NK-92 (cell line): ENCODE data around the gene LCN12.

ENCODE experiments used
- DNase-seq: peaks from one replicate; lab custom pipeline; 2025; ENCODE audit not compliant: unreplicated experiment; lab: John Stamatoyannopoulos, UW

LCN12 gene

DNA sequence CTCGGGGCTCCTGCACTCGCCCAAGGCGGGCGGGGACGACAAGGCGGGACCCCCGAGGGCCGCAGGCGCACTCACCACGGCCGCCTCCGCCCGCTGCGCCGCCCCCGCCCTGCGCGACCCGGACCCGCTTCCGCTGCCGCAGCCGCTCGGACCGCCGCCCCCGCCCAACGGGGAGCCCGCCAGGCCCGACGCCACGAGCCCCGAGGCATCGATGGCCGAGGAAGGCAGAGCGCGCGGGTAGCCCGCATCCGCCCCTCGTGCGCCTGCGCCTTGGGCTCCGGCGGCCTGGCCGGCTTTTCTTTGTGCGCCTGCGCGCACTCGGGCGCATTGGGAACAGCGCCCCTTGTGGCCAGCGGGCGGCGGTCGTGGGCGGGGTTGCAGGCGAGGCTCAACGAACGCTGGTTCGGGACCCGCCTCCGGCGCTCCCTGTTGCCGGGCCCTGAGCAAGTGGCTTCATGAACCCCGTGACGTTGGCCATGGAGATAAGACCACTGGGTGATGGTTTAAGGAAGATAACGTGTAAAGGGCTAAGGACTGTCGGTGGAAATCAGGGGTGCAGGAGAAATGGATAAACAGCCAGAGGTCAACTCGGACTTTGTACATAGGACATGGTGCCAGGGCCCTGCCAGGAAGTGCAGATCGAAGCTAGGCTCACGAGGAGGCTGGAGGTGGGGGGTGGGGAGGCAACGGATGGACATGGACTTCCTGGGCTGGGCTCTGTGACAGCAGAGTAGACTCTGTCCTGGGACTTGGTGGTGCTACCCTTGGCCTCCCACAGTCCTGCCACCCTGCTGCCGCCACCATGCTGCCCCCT, 7.3 kb upstream of the LCN12 start, which contains the start of the genes C8G and FBXW5:
Gene C8G, plus strand, starts transcription at position 725 of the 814 bp plus-strand sequence. Its CDS starts 78 bp downstream, at position 803.
Gene FBXW5, minus strand, starts transcription at position 220 of the 814 bp plus-strand sequence. CDS start 655 bp downstream, outside the sequence.
- DNase-seq, result peak; percentile 62

GRCh38 chr9:136945333-136946227, 6.5 kb upstream of the LCN12 start:
- DNase-seq, result no peak

GRCh38 chr9:136946228-136947027, 5.6 kb upstream of the LCN12 start:
- DNase-seq, result no peak

DNA sequence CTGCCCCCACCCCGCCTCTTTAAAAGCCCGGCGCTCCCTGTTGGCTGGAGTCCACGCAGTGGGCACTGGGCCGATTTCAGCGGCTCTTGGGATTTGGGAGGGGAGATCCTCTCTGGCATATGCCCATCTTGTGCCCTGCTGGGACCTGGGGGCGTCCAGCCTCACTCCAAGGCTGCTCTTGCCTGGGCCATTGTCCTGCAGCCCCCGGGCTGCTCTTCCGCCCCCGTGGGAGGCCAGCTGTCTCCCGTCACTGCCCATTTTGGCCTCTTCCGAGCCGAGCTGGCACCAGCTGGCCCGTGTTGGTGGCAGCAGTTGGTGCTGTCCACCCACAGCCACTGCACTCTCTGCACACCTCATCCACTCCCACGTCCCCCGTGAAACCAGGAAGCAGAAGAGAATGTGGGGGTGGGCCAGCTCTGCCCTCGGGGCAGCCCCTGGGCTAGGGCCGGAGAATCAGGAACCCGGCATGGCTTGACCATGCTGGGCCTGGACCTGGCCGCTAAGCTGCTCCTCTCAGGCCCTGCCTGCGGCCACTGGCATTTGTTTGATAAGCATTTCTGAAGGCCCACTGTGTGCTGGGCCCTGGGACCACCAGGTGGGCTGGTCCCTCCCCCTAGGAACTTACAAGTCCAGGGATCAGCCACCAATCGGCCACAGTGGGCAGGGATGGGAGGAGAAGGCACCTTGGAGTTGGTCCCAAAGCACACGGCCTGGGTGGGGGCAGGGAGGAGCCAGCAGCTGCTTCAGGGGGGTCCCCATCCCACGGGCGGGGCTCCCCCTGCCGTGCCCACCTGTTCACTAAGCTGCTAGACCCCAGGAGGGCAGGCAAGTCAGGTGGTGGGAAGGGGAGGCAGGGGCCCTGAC, 4.8 kb upstream of the LCN12 start:
- no peak for DNase-seq

- DNase-seq, result no peak
These were observed 4.0 kb upstream of the LCN12 start for GRCh38 chr9:136947955-136948510.

GRCh38 chr9:136949239-136949816, 2.7 kb upstream of the LCN12 start:
- no peak for DNase-seq

DNA sequence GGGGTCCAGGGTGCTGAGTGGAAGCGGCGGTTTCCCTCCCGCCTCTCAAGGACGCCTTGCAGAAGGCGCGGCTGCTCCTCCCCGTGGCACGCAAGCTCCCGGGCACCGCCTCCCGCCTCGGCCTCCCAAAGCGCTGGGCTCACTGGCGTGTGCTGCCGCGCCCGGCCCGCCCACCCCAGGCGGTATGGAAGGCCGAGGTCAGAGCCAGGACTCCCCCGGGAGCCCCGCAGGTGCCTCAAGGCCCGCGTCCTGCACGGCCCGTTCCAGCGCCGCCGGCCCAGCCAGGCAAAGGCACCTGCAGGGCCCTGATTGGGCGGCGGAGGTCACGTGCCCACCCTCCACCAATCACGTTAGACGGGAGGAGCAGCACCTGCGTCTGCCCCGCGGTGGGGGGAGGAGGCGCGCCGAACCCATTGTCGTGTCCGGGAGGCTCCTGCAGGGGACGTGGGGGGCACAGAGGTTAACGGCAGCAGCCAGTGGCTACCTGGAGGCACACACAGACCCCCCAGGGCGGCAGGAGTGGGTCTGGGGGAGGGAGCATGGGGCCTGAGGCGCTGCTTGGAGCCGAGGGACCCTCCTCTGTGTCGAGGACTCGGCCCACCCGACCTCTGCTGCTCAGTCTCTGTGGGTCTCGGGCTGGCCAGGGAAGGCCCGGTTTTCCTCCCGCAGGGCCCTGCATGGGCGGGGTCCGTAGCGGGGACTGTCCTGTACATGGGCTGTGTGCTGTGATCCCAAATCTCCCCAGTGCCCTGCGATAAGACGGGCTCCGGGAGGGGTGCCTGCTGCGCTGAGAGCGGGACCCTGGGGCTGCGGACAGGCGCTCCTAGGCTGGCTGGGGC, 2.0 kb upstream of the LCN12 start:
- DNase-seq, result peak; percentile 87

DNA sequence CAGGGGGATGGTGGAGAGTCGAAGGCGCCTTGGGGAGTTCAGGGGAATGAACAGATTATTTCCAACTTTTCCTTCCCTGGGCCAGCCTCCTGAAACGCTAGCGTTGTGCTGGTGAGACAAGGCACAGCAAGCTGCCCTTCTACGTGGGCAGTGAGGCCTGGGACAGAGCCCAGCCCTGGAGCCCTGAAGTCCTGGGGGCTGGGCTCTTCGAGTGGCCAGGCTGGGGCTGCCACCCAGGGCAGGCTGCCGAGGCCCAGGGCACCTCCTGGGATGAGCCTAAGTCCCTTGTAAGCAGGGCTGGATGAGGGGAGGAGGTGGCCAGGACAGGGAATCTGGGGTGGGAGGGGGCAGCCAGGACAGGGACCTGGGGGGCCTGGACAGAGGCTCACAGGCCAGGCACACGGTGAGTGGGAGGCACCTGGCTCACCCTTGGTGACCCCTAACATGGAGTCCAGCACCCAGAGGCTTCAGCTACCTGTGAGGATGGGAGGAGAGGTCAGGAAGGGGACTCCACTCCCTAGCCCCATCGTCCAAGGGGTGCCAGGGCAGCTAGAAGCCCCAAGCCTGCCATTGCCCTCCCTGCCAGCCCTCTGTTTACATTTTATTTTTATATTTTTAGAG, 1.3 kb upstream of the LCN12 start:
- DNase-seq, result no peak

- DNase-seq, result no peak
These were observed 313 bp downstream of the LCN12 start for GRCh38 chr9:136952321-136952850.

DNA sequence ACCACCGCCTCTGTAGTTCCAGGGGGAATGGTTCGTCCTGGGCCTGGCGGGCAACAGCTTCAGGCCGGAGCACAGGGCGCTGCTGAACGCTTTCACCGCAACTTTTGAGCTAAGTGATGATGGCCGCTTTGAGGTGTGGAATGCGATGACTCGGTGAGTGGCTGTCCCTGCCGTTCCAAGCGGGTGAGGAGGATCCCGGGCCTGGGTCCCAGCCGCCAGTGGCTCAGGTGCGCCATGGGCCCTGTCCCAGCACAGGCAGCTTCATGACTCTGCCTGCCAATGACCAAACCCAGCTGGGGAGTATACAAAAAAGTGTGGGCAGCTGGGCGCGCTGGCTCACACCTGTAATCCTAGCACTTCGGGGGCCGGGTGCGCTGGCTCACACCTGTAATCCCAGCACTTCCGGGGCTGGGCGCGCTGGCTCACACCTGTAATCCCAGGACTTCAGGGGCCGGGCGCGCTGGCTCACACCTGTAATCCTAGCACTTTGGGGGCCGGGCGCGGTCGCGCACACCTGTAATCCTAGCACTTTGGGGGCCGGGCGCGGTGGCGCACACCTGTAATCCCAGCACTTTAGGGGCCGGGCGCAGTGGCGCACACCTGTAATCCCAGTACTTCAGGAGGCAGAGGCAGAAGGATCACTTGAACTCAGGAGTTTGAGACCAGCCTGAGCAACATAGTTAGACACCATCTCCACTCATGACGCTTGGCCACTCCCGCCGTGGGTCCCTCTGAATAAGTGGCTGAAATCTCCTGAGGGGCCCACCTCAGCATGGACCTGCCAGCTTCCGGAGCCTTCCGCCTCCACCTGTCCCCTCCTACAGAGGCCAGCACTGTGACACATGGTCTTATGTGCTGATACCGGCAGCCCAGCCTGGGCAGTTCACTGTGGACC, 1.1 kb downstream of the LCN12 start:
- DNase-seq, result no peak

- no peak for DNase-seq
These were observed 1.7 kb downstream of the LCN12 start for GRCh38 chr9:136953771-136954269.

- DNase-seq, result no peak
These were observed 2.4 kb downstream of the LCN12 start for GRCh38 chr9:136954270-136955083.

DNA sequence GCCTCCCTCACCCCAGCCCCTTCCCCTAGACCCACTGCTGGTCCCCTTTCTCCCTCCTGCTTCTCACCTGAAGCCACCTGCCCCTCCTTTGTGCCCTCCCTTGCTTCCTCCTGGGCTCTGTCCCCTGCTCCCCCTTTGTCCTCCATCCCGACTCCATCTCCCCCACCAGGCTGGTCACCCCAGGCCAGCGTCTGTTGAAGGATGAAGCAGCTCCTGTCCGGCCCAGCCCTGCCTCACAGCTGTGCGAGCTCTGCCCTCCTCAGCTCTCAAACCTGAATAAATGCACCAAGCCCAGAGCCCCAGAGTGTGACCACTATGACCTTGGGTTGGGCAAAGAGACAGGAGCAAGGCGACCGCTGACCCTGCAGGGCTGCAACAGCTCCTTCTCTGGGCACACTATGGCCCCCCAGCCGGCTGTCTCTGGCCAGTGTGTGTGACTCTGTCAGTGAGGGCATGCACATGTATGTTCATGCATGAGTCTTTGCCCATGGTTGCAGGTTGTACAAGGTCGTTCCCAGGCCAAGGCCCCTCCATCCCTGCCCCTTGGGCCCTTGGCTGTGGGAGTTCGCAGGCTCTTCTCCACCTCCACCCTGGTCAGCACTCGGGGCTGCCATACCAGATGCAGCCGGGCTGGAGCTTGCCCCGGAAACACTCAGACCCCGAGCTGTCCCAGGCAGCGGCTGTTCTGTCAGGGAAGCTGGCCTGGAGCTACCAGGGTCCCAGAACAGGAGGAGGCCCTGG, 3.3 kb downstream of the LCN12 start:
- DNase-seq, result no peak

GRCh38 chr9:136955943-136956335, 3.9 kb downstream of the LCN12 start:
- DNase-seq, result no peak

- DNase-seq, result no peak
These were observed 4.5 kb downstream of the LCN12 start for GRCh38 chr9:136956604-136957003.
